ENCODE data around the gene BLTP3A. TPM values are rescaled to one million over a fixed set of nuclear protein-coding genes. Genes with fewer than 3 reads are reported as not detected.

BLTP3A gene
- total RNA-seq, 1 experiment from 2014 or later: 18.7 TPM

DNA sequence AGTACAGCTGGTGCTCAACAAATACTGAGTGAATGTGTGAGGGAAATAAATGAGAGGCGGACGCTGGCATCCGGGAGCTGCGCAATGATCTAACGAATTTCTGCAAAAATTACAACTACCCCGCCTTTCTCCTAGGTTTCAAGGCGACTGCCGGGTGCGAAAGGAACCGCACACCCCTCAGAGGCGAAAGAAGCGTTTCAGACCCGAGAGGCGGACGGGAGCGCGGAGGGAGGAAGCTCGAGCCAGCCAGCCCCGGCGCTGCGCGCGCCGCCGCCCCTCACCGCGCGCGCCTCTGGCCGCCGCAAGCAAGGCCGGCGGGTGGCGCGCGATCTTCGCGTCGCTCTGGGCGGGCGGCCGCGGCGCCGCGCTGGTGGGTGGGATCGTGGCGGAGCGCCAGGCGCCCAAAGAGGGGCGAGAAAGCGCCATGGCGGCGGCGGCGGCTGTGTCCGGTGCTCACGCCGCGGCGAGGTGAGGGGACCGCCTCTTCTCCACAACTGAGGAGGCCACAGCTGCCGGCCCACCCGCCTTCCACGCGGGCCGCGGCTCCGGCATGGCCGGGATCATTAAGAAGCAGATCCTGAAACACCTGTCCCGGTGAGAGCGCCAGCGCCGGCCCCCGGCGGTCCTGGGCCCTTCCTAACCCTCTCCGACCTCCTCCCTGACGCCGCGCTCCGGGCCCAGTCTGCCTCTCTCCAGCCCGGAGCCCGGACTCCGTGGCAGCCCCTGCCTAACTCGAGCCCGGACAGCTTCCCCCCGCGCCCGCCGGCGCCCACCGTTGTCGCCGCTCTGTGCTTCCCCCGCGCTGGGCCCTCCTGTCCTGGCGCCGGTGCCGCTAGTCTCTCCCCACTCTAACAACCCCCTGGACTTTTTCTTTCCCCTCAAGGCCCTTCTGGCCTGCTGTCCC, at the start of gene BLTP3A (continued):
- 0 out of 2 replicates have a peak, but pooled peaks have one; percentile 52 for TF ChIP-seq ZNF232 (CRISPR knock-in tag; IDR thresholded peaks at IDR 0.05)
- TF ChIP-seq, protein P1, sequence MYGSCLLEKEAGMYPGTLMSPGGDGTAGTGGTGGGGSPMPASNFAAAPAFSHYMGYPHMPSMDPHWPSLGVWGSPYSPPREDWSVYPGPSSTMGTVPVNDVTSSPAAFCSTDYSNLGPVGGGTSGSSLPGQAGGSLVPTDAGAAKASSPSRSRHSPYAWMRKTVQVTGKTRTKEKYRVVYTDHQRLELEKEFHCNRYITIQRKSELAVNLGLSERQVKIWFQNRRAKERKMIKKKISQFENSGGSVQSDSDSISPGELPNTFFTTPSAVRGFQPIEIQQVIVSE (CRISPR knock-in tag; IDR thresholded peaks at IDR 0.05; ENCODE audit: borderline replicate concordance): no peak
- TF ChIP-seq CREM (CRISPR knock-in tag; IDR thresholded peaks at IDR 0.05): no peak; the same call in 1 of the 2 replicates
- TF ChIP-seq, protein P2, sequence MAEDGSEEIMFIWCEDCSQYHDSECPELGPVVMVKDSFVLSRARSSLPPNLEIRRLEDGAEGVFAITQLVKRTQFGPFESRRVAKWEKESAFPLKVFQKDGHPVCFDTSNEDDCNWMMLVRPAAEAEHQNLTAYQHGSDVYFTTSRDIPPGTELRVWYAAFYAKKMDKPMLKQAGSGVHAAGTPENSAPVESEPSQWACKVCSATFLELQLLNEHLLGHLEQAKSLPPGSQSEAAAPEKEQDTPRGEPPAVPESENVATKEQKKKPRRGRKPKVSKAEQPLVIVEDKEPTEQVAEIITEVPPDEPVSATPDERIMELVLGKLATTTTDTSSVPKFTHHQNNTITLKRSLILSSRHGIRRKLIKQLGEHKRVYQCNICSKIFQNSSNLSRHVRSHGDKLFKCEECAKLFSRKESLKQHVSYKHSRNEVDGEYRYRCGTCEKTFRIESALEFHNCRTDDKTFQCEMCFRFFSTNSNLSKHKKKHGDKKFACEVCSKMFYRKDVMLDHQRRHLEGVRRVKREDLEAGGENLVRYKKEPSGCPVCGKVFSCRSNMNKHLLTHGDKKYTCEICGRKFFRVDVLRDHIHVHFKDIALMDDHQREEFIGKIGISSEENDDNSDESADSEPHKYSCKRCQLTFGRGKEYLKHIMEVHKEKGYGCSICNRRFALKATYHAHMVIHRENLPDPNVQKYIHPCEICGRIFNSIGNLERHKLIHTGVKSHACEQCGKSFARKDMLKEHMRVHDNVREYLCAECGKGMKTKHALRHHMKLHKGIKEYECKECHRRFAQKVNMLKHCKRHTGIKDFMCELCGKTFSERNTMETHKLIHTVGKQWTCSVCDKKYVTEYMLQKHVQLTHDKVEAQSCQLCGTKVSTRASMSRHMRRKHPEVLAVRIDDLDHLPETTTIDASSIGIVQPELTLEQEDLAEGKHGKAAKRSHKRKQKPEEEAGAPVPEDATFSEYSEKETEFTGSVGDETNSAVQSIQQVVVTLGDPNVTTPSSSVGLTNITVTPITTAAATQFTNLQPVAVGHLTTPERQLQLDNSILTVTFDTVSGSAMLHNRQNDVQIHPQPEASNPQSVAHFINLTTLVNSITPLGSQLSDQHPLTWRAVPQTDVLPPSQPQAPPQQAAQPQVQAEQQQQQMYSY (CRISPR knock-in tag; IDR thresholded peaks at IDR 0.05): no peak; the same call in 1 of the 2 replicates

DNA sequence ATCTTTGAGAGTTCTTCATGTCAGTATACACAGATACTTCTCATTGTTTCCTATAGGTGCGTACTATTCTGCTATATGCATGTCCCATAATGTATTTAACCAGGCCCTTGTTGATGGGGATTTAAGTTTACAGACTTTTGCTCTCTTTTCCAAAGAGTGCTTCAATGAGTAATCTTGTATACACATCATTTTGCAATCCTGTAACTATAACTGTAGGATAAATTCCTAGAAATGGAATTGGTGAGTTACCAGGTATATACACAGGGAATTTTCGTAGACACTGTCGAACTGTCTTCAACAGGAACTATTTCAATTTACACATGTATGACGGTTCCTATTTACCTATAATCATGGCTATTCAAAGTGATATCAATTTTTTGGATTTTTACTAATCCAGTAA, 49.8 kb upstream of the BLTP3A start:
- CTCF ChIA-PET: interaction anchor here (0.6 to 1.0 kb wide), 2 partner anchors 9 to 238 kb away, joined by 3 to 4 read pairs; no protein-coding TSS in a partner anchor
- no peaks in the 10 kb centered on the region for H3K36me3 Mint-ChIP-seq
- POLR2A ChIA-PET: interaction anchor here (0.6 kb wide), 2 partner anchors 50 to 146 kb away, joined by 3 read pairs; partner anchors contain the start of gene BLTP3A

More for the DNA sequence above, 49.8 kb upstream of the BLTP3A start:
- Mint-ChIP-seq H3K27ac (no peak overlapping the region), H3K27me3 (ENCODE audit: low read depth) (no peaks in the 10 kb centered on the region), H3K4me3 (no peak overlapping the region), H3K9me3 (no peaks in the 10 kb centered on the region), H3K4me1 (no peaks in the 10 kb centered on the region)
- DNase-seq (ENCODE audit: low spot score) (no peak), ATAC-seq (no peak)
- TF ChIP-seq, protein P3, sequence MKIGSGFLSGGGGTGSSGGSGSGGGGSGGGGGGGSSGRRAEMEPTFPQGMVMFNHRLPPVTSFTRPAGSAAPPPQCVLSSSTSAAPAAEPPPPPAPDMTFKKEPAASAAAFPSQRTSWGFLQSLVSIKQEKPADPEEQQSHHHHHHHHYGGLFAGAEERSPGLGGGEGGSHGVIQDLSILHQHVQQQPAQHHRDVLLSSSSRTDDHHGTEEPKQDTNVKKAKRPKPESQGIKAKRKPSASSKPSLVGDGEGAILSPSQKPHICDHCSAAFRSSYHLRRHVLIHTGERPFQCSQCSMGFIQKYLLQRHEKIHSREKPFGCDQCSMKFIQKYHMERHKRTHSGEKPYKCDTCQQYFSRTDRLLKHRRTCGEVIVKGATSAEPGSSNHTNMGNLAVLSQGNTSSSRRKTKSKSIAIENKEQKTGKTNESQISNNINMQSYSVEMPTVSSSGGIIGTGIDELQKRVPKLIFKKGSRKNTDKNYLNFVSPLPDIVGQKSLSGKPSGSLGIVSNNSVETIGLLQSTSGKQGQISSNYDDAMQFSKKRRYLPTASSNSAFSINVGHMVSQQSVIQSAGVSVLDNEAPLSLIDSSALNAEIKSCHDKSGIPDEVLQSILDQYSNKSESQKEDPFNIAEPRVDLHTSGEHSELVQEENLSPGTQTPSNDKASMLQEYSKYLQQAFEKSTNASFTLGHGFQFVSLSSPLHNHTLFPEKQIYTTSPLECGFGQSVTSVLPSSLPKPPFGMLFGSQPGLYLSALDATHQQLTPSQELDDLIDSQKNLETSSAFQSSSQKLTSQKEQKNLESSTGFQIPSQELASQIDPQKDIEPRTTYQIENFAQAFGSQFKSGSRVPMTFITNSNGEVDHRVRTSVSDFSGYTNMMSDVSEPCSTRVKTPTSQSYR (CRISPR knock-in tag; IDR thresholded peaks at IDR 0.05): no peak
- TF ChIP-seq TP53 (CRISPR knock-in tag; IDR thresholded peaks at IDR 0.05) (no peak), CBFB (CRISPR knock-in tag; IDR thresholded peaks at IDR 0.05; ENCODE audit: low read depth) (no peak), RORB (CRISPR knock-in tag; IDR thresholded peaks at IDR 0.05) (no peak), NR3C1 (CRISPR knock-in tag; conservative IDR thresholded peaks at IDR 0.05; ENCODE audit: low read depth) (no peak), ZNF423 (CRISPR knock-in tag; IDR thresholded peaks at IDR 0.05) (no peak), CREB1 (CRISPR knock-in tag; IDR thresholded peaks at IDR 0.05) (no peak), TEAD1 (CRISPR knock-in tag; IDR thresholded peaks at IDR 0.05) (no peak)
- TF ChIP-seq, protein P4, sequence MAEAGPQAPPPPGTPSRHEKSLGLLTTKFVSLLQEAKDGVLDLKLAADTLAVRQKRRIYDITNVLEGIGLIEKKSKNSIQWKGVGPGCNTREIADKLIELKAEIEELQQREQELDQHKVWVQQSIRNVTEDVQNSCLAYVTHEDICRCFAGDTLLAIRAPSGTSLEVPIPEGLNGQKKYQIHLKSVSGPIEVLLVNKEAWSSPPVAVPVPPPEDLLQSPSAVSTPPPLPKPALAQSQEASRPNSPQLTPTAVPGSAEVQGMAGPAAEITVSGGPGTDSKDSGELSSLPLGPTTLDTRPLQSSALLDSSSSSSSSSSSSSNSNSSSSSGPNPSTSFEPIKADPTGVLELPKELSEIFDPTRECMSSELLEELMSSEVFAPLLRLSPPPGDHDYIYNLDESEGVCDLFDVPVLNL (CRISPR knock-in tag; IDR thresholded peaks at IDR 0.05; ENCODE audit: borderline replicate concordance, low read depth): no peak
- TF ChIP-seq, protein P5, sequence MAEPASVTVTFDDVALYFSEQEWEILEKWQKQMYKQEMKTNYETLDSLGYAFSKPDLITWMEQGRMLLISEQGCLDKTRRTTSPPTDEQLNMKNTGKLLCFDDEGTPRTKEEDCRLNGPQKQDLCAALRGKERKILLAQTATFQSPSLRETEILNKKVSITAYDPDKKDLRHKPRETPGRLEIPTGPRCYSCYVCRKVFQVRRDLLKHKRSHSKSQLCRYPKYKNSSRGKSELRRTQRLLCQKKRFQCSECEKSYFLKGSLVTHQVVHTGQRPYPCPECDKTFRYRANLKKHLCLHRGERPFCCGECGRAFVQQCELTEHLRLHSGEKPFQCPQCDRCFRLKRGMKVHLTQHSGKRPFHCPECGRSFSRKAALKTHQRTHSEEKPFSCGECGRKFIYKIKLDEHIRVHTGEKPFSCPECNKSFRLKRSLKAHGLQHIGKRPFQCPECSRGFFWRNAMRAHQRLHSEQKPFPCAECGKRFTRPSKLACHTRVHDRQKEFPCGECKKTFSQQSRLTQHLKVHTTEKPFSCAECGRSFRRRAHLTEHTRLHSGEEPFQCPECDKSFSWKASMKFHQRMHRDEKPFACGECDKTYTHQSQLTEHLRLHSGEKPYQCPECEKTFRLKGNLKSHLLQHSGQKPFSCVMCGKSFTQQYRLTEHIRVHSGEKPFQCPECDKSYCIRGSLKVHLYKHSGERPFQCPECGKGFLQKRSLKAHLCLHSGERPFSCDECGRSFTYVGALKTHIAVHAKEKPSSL (CRISPR knock-in tag; conservative IDR thresholded peaks at IDR 0.05): no peak
- TF ChIP-seq, protein P2 (CRISPR knock-in tag; IDR thresholded peaks at IDR 0.05): no peak
- TF ChIP-seq, protein P6, sequence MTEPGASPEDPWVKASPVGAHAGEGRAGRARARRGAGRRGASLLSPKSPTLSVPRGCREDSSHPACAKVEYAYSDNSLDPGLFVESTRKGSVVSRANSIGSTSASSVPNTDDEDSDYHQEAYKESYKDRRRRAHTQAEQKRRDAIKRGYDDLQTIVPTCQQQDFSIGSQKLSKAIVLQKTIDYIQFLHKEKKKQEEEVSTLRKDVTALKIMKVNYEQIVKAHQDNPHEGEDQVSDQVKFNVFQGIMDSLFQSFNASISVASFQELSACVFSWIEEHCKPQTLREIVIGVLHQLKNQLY (CRISPR knock-in tag; IDR thresholded peaks at IDR 0.05): no peak
- TF ChIP-seq, protein P7, sequence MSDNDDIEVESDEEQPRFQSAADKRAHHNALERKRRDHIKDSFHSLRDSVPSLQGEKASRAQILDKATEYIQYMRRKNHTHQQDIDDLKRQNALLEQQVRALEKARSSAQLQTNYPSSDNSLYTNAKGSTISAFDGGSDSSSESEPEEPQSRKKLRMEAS (CRISPR knock-in tag; IDR thresholded peaks at IDR 0.05): no peak

Measured in WTC11 (cell line).